Psoas muscle (tissue), 8 donors: Measurements from ENCODE around the gene PPP2R2C. TPM values are rescaled to one million over a fixed set of nuclear protein-coding genes. Genes with fewer than 3 reads are reported as not detected.

ENCODE experiments used
- ATAC-seq, 4 donors: fragments of 200-7000 bp; cut with Tn5 transposase; one replicate each; pipeline ENCODE4 v1.9.1; 2020; ENCODE audit warnings: moderate library complexity in 3 of 4, mild to moderate bottlenecking in 2 of 4
- DNase-seq, 2 donors: peaks; one replicate each; pipeline ENCODE4 v3.0.0-alpha.2; 2020
- H3K27ac ChIP-seq: fragments of 200-600 bp; one replicate; pipeline ENCODE4 v1.8.0; 2022
- H3K27me3 ChIP-seq, 3 donors: fragments of 200-600 bp in 1 of 3; one replicate each; pipeline versions ENCODE4 v1.6.1 to v1.8.0; 2013 to 2022; ENCODE audit warnings: low read length in 2 of 3, mild to moderate bottlenecking in 2 of 3, moderate library complexity in 1 of 3; ENCODE audit not compliant: insufficient read depth in 3 of 3
- H3K36me3 ChIP-seq, 2 donors: fragments of 200-600 bp in 1 of 2; one replicate each; pipeline versions ENCODE4 v1.6.1 to v1.8.0; 2013 to 2022; ENCODE audit warnings: low read depth in 1 of 2, mild to moderate bottlenecking in 1 of 2, moderate library complexity in 1 of 2; ENCODE audit not compliant: insufficient read depth in 1 of 2
- H3K4me1 ChIP-seq: fragments of 200-600 bp; one replicate; pipeline ENCODE4 v1.8.0; 2022
- H3K4me3 ChIP-seq: fragments of 200-600 bp; one replicate; pipeline ENCODE4 v1.8.0; 2022; ENCODE audit warnings: mild to moderate bottlenecking
- H3K9me3 ChIP-seq: fragments of 200-600 bp; one replicate; pipeline ENCODE4 v1.8.0; 2022
- CTCF ChIP-seq: fragments of 200-600 bp; IDR thresholded peaks from one replicate; pipeline ENCODE4 v1.8.0; 2022; ENCODE audit warnings: antibody characterized with exemption
- WGBS, 3 donors: extraction: QIAGEN DNeasy Blood & Tissue Kit; methylation state at CpG; one replicate each; pipeline versions ENCODE4 v1.1.6 to v1.1.7; 2013; 5-methylcytosine and 5-hydroxymethylcytosine counted together
- intact Hi-C, 2 donors: fragments of 100-400 bp; cut with DNase I; formaldehyde crosslinking; loops; one replicate each; pipeline versions ENCODE4 v1.11.0 to v1.14.2; 2022
- polyA plus RNA-seq, 3 donors: library from polyadenylated mRNA; stranded (reverse); fragments of 200-250 nt; gene quantifications; one replicate each; pipeline ENCODE4 v1.2.3, GENCODE V29; 2013
- total RNA-seq, 4 donors: library from RNA; stranded (reverse); fragmentation: NEBNext Ultra II Directional in 2 of 4; extraction: Animal tissue kit (Norgen Biotek cat#: 25700) in 2 of 4; gene quantifications; one replicate each; pipeline versions ENCODE4 v1.2.1 to v1.2.4, GENCODE V29; 2021 to 2023
- donor health status: healthy with polysubstance abuse.
- donor health status: DM: no; HTN: no; CAD: no; lungs with moderate emphysema.
- donor health status: Bipolar disorder and iron deficiency.
- donor health status: healthy.
- donor health status: DM: yes; HTN: yes; CAD: no.
- donor health status: DM: no; HTN: no; CAD: no.
- donor health status: DM: no; HTN: no; CAD: no.
- donor health status: DM: yes; HTN: yes; CAD: no.

The PPP2R2C gene
- total and polyA plus RNA-seq, 7 donors: 0.08 to 3.2 (median 1.2) TPM

GRCh38 chr4:6393066-6393465, 79.3 kb downstream of the PPP2R2C start:
- H3K9me3 ChIP-seq: no peaks in the 10 kb centered on the region
- intact Hi-C loops: no loop called here
- no peak for ATAC-seq
- no peak overlapping the region for H3K27ac ChIP-seq
- DNase-seq: no peak
- 62 to 80% (median 71%) methylated on average over 6 of the region's 6 CpGs for whole genome bisulfite sequencing, 3 donors
- no peak overlapping the region for H3K4me3 ChIP-seq
- peaks cover 0 to 33% (median 2%) of the 10 kb centered on the region in 3 donors for H3K27me3 ChIP-seq
- no peaks in the 10 kb centered on the region for H3K36me3 ChIP-seq
- H3K4me1 ChIP-seq: no peaks in the 10 kb centered on the region
- TF ChIP-seq CTCF: no peak

- no peak overlapping the region for H3K4me3 ChIP-seq
- no peak for TF ChIP-seq CTCF
- WGBS, 3 donors: 88 to 90% (median 89%) methylated on average over 7 of the region's 7 CpGs
- H3K27ac ChIP-seq: no peak overlapping the region
- no peaks in the 10 kb centered on the region for H3K36me3 ChIP-seq
- H3K27me3 ChIP-seq: peaks cover 0 to 34% (median 2%) of the 10 kb centered on the region in 3 donors
- DNase-seq: no peak
- H3K9me3 ChIP-seq: no peaks in the 10 kb centered on the region
- no peak for ATAC-seq
- H3K4me1 ChIP-seq: no peaks in the 10 kb centered on the region
- intact Hi-C loops: no loop called here
Measured at GRCh38 chr4:6392407-6392806, 80.0 kb downstream of the PPP2R2C start.

- 80 to 82% (median 80%) methylated on average over 9 of the region's 9 CpGs for whole genome bisulfite sequencing, 3 donors
- no peak for TF ChIP-seq CTCF
- no peak overlapping the region for H3K27ac ChIP-seq
- H3K27me3 ChIP-seq: peaks cover 0 to 32% (median 0%) of the 10 kb centered on the region in 3 donors
- H3K36me3 ChIP-seq: no peaks in the 10 kb centered on the region
- DNase-seq: no peak
- H3K9me3 ChIP-seq: no peaks in the 10 kb centered on the region
- H3K4me1 ChIP-seq: no peaks in the 10 kb centered on the region
- H3K4me3 ChIP-seq: no peak overlapping the region
- ATAC-seq: no peak
- intact Hi-C loops: no loop called here
Measured at GRCh38 chr4:6391852-6392188, 80.6 kb downstream of the PPP2R2C start.

GRCh38 chr4:6391186-6391851, 81.1 kb downstream of the PPP2R2C start:
- no peak for ATAC-seq
- DNase-seq: no peak
- WGBS, 3 donors: 69 to 76% (median 70%) methylated on average over 14 to 15 of the region's 15 CpGs
- intact Hi-C loops: no loop called here
- Histone ChIP-seq H3K36me3 (no peaks in the 10 kb centered on the region), H3K4me3 (no peak overlapping the region), H3K27ac (no peak overlapping the region), H3K27me3 (peaks cover 0 to 27% (median 0%) of the 10 kb centered on the region in 3 donors), H3K4me1 (no peaks in the 10 kb centered on the region), H3K9me3 (no peaks in the 10 kb centered on the region)
- no peak for TF ChIP-seq CTCF

GRCh38 chr4:6390356-6390755, 82.1 kb downstream of the PPP2R2C start:
- TF ChIP-seq CTCF: no peak
- H3K4me1 ChIP-seq: no peaks in the 10 kb centered on the region
- H3K27me3 ChIP-seq: peaks cover 0 to 22% (median 0%) of the 10 kb centered on the region in 3 donors
- WGBS, 3 donors: 14 to 23% (median 16%) methylated on average over 18 of the region's 18 CpGs
- DNase-seq: no peak
- no peaks in the 10 kb centered on the region for H3K36me3 ChIP-seq
- no peak for ATAC-seq
- intact Hi-C loops: no loop called here
- H3K9me3 ChIP-seq: no peaks in the 10 kb centered on the region
- H3K27ac ChIP-seq: no peak overlapping the region
- no peak overlapping the region for H3K4me3 ChIP-seq
